RPMI8226 (cell line): Measurements from ENCODE around the gene DPH7.
"Not testable (repeated sequence)": the region's sequence is repeated elsewhere in the genome, so short reads cannot be mapped to it uniquely, and the experiment has no call there.

Source experiments
- DNase-seq: peaks from one replicate; pipeline ENCODE4 v3.0.0-alpha.2; 2015

The DPH7 gene

DNA sequence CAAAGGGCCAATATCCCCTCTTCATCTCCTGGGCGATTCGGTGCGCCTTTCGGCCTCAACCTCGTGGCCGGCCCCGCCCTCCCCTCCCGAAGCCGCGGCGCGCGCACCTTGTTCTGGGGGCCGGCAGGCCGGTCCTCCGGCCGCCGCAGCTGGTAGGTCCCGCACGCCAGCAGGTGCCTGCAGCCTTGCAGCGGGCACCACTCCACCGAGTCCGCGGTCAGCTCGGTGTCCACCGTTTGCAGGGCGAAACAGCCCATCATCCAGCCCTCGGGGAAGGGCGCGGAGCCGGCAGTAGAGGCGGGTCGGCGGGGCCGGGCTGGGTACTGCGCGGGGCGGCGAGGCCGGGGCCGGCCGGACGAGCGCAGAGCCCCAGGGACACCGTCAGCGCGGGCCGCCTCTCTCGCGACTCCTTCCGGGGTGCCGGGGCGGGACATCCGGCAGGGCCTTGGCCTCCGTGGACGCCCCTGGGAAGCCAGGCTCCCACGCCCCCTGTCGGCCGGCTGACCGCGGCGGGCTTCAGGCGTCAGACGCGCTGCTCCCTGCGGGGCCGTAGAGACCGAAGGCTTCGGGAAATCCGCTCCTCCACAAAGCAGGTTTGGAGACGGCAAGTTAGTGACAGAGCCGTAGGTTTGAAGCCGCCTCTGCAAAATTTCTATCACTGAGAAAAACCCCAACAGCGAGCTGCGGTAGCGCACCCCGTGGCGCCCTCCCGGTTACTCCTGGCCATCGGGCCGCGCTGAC, at the start of gene DPH7:
DPH7 (minus strand) TSS at position 408 of the 741 bp plus-strand sequence; CDS start at position 260, 148 bp downstream.
- peak; percentile 98 for DNase-seq

DNA sequence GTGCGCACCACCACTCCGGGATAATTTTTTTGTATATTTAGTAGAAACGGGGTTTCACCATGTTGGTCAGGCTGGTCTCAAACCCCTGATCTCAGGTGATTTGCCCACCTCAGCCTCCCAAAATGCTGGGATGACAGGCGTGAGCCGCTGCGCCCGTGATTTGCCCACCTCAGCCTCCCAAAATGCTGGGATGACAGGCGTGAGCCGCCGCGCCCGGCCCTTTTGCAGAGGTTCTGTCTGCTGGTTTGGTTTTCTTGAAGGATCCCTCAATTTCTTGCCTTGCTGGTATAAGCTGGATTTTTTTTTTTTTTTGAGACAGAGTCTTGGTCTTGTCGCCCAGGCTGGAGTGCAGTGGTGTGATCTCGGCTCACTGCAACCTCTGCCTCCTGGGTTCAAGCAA, 48.7 kb upstream of the DPH7 start:
- DNase-seq: not testable (repeated sequence)

DNA sequence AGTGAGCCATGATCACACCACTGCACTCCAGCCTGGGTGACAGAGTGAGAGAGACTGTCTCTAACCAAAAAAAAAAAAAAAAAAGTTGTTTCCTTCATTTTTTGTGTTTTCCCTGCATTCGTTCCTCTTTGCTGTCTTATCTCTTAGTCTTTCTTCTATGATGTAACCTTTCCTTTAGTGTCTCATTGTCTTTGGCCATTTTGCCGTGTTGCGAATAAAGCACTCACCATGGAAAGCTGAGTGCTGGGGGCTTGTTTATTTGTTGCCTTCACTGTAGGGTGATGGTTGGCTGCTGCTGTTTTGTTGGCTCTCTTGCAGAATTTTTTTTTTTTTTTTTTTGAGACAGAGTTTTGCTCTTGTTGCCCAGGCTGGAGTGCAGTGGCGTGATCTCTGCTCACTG, 47.7 kb upstream of the DPH7 start:
- no peak for DNase-seq

DNA sequence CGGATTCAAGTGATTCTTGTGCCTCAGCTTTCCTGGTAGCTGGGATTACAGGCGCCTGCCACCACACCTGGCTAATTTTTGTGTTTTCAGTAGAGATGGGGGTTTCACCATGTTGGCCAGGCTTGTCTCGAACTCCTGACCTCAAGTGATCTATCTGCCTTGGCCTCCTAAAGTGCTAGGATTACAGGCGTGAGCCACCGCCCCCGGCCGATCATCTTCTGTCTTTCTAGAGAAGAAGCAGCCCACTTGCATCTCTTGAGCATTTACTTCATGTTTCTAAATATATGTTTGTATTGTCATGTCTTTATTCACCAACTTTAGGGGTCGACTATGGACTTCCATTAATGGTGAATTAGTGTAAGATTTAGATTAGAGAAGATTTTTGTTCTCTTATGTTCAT, 43.5 kb upstream of the DPH7 start:
- DNase-seq: not testable (repeated sequence)

DNA sequence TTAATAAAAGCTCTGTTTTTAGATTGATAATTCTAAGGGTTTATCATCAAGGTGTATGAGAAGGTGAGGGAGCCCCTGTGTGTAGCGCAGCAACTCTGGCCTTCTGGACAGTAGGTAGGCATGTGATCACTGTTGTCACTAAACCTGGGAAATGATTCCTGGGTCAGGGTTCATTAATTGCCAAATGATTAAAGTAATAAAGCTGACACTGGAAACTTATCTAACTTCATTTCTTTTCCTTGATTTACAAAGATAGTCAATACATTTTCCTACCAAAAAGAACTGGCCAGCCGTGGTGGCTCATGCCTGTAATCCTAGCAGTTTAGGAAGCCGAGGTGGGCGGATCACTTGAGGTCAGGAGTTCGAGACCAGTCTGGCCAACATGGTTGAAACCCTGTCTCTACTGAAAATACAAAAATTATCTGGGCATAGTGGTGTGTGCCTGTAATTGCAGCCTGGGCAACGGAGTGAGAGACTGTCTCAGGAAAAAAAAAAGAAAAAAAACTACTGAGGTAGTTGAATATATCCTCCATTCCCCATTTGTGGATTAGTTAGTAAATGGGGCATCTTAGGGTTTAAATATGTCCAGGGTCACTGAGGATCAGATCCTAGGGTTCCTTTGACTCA, 42.5 kb upstream of the DPH7 start:
- DNase-seq: peak; percentile 40

DNA sequence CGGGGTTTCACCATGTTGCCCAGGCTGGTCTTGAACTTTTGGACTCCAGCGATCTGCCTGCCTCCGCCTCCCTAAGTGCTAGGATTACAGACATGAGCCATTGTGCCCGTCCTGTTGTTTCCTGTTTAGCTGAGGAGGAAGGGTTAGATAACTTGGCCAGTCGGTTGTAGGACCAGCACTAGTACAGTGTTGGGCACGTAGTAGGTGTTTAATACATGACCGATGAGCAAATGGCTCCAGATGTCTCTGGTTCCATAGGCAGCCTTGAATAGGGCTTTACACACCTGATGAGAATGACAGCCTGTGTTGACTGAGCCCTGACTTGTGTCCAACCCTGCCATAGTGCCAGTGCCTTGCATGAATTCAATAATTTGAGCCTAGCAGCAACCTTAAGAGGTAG, 41.9 kb upstream of the DPH7 start:
- no peak for DNase-seq

DNA sequence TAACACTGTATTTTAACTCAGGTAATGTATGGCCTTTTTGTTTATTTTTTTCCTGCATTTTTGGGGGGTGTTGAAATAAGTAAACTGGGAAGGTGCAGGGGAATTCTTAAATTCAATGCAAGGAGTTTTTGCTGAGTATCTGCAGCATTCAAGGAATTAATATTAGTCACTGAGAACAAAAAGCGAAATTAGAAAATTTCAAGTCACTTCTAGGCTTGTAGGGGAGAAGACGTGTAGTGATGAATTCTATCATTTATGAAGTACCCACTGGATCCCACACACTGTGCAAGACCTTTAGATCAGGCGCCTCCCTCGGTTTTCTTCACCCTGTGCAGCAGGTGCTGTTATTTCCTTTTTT, 41.3 kb upstream of the DPH7 start:
- DNase-seq: no peak

DNA sequence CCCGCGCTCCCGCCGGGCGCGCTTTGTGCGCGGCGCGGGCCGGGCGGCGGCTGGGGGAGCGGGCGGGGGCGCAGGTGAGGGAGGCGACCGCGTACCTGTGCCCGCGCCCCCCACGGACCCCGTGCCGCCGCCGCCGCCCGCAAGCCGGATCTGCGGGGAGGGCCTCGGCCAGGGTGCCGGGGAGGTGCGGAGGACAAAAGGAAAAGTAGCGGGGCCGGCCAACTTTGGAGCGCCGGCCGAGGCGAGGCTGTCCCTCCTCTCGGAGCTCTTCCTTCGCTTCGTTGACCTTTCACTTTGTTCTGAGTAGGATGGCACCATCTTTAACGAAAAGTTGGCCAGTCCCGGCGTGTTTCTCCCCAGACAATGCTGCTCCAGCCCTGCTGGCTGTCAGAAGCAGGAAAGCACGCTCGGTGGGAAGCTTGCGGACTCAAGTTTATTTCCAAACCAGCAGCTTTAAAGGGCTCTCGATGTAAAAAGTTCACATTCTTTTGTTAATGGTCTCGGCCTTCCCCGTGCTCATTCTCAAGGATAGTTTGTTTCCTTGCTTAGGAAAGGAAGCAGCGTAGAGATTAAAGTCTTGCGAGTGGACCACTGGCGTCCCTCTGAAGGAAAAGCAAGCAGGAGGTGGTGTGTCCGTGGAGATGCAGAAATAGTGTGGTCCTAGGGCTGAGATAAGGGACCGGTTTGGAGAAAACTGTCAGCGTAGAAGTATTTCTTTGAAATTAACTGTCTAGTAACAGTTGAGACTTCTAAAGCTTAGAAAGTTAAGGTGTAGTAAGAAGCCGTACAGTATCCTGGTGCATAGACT, 40.7 kb upstream of the DPH7 start:
- DNase-seq: peak; percentile 60

DNA sequence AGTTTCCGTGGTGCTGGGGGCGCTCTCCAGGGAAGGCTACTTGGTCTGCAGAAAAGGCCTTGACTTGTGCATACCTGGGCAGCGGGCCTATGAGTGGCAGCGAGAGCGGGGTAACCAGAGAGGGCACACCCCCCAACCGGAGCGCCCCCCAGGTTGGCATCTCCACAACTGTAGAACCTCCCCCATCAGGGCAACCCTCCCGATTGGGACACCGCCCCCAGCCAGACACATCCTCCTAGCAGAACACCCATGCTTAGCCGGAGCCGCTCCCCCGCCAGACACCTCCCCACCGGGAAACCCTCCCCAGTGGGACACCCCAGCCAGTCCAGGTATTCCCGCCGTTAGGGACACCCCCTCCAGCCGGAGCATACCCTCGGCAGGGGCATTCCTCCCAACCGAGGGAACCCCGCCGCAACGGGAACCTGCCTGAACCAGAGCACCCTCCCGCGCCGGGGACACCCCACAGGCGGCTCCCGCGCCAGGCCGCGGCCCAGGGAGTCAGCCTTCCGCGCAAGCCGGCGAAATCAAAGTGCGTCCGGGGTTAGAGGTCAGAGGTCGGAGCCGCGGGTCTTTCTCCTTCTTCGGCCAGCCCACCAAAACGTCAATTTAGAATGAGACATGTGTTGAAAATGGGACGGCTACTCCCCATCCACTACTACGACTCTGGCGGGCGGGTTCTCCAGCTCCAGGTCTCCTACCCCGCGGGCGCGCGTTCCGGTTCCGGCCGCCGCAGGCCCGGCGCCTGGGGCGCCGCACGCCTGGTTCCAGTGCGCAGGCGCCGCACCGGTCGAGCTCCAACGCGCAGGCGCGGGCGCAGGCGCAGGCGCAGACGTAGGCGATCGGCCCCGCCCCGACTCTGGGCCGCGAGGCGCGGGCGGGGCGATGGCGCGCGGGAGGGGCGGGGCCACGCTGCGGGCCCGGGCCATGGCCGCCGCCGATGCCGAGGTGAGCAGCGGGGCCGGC, 39.7 kb upstream of the DPH7 start, which contains the start of gene EHMT1:
EHMT1 (plus strand) TSS at position 901 of the 963 bp plus-strand sequence; CDS start at position 925, 24 bp downstream.
- peak; percentile 95 for DNase-seq

DNA sequence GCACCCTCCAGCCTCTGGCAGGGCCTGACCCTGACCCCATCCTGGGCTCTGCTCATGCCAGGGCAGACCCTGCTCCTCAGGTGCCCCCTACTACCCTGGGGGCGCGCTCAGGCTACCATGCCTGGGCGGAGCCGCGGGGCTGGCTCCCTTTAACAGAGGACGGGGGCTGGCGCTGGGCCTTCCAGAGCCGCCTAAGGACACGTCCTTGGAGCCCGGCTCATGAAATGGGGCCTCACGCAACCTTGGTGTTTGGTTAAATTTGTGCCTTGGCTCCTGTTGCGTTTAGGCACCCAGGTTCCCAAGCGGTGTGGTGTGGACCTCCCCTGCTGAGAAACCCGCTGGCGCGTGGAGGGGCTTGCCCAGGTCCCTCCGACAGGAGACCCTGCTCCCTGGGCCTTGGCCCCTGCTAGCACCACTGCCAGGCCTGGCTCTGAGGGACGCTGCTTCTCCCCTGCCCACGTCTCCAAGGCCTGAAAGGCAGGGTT, 36.7 kb upstream of the DPH7 start:
- no peak for DNase-seq

DNA sequence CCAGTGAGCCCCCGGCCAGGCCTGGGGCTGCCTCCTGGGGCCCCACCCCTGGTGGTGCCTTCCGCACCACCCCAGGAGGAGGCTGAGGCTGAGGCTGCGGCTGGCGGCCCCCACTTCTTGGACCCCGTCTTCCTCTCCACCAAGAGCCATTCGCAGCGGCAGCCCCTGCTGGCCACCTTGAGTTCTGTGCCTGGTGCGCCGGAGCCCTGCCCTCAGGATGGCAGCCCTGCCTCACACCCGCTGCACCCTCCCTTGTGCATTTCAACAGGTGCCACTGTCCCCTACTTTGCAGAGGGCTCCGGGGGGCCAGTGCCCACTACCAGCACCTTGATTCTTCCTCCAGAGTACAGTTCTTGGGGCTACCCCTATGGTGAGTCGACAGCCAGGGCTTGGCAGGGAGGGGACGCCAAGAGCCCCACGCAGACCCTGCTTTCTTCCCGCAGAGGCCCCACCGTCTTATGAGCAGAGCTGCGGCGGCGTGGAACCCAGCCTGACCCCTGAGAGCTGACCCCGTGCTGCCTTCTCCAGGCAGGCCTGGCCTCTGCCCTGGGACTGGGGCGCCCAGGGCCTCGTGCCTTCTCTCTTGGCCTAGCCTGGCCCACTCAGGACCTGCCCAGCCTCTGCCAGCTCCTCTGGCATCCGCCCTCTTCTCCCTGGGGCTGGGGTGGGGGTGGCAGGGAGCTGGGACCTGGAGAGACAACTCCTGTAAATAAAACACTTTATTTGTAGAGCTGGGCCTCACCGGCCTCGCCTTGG, 36.1 kb upstream of the DPH7 start:
- no peak for DNase-seq

DNA sequence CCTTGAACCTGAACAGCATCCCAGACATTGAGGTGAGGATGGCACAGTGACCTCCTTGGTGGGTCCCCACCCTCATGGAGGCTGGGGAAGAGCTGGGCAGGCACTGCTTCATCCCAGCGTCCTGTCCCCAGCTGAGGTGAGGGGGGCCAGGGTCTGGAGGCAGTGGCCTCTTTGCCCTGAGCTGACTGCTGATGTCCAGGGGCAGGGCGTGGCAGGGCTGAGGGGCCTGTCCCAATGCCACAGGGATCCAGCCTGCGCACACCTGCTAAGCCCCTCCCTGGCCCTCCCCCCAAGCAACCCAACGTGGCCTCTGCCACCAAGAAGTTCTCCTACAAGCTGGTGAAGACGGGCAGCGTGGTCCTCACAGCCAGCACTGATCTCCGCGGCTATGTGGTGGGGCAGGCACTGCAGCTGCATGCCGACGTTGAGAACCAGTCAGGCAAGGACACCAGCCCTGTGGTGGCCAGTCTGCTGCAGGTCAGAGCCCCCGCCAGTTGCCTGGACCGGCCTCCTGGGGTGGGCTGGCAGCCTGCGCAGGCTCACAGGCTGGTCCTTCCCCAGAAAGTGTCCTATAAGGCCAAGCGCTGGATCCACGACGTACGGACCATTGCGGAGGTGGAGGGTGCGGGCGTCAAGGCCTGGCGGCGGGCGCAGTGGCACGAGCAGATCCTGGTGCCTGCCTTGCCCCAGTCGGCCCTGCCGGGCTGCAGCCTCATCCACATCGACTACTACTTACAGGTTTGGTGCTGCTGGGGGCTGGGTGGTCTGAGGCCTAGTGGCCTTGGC, 35.2 kb upstream of the DPH7 start:
- no peak for DNase-seq

DNA sequence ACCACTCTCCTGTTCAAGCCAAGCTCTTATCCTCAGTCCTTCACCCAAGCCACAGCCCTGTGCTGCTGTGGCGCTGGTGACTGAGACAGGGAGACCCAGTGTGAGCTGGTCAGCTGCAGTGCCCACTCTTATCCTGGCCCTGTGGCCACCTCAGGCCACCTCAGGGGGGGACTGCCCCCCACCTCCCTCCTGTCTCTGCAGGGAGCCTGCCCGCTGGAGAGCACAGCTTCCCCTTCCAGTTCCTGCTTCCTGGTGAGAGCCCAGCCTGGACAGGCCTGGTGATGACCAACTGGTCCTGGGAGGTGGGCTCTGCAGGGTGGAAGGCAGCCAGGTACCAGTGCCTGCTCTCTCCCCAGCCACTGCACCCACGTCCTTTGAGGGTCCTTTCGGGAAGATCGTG, 34.5 kb upstream of the DPH7 start:
- no peak for DNase-seq

DNA sequence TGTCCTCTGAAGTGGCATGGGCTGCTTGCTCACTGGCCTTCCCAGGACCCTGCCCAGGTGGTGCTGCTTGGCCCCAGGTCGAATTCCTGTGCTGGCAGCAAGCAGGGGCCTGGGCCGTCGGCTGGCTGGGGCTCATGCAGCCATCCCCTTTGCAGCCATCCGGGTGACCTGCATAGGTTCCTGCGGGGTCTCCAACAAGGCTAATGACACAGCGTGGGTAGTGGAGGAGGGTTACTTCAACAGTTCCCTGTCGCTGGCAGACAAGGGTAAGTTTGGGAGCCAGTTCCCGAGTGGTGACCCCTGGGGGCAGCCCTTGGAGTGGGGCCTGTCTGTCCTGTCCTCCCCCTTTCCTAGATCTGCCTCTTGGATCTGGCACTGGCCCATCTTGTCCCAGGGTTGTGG, 34.0 kb upstream of the DPH7 start:
- DNase-seq: no peak

DNA sequence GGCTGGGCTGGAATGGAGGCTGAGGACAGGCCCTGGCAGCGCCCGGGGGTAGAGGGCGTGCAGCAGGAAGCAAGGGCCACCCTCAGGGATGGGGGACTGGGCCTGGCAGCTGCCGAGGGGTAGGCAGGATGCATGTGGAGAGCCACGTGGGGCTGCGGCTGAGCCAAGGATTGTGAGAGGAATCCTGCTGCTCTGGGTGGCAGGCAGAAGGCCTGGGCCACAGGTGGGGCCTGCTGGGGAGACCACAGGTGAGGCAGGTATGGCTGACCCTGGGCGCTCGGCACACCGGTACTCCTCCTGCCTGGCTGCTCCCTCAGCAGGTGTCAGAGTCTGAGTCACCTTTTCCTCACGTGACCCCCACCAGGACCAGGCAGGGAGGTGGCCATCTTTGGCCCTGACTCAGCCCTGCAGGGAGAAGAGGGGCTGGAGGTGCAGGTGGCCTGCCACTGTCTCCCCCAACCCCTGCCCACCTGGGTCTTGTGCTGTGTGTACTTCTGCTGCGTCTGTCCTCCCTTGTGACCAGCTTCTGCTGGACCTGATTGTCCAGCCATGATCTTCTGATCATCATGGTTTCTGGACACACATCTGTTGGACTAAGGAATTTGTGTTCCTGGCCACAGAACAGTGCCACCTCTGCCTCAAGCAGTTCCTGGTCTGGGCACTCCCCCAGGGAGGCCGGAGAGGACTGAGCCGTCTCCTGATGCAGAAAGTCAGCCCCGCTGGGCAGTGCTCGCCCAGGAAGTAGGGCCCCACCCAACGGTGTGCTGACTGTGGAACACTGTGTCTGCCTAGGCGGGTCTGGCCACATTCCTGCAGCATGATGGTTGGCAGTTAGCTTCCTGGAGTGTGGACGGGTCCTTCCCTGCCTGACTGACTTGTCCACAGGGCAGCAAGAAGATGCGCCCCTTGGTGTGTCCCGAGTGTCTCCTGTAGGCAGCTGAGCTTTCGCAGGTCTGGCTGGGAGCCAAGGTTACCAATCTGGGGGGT, 33.2 kb upstream of the DPH7 start:
- peak; percentile 89 for DNase-seq

DNA sequence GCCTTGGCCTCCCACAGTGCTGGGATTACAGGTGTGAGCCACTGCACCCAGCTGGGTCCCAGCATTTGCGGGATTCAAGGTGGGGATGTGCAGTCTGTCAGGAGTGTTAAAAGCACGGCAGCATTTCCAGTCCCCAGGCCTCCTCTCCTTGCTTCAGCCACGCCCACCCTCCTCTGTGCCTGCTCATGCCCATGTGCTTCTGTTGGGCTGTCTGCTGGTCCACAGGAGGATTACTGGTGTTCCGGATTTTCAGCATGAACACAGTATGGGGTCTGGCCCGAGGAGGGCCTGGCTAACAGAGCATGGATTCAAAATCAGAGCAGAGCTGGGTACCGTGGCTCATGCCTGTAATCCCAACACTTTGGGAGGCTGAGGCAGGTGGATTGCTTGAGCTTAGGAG, 32.2 kb upstream of the DPH7 start:
- DNase-seq: no peak

DNA sequence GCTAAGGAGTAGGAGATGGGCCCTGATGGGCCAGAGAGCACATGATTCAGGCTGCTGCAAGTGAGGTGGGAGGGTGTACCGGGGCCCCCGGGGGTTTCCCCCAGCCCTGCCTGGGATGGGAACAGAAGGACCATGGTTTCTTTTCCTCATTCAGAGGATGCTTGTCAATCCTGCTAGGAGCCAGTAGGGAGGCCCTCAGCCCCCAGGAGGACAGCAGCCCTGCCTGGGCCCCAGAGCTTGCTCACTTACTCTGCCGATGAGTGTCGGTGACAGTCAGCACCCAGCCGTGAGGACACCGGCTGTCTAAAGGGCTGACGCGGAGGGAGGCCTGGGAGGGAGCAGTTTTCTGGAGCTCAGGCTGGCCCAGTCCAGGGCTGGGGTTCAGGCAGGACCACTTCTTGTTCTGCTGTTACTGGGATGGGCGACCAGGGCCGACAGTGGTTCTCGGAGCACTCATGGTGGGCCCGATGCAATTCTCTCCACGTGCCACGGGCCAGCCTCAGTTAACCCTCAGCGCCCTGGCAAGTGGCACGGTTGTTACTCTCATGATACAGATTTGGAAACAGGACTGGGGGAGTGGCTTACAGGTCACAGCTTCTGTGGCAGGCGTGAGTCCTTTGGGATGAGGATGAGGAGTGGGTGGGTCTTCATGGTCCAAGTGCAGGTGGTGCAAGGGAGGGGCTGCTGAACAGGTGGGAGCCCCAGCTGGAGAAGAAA, 28.6 kb upstream of the DPH7 start:
- no peak for DNase-seq

DNA sequence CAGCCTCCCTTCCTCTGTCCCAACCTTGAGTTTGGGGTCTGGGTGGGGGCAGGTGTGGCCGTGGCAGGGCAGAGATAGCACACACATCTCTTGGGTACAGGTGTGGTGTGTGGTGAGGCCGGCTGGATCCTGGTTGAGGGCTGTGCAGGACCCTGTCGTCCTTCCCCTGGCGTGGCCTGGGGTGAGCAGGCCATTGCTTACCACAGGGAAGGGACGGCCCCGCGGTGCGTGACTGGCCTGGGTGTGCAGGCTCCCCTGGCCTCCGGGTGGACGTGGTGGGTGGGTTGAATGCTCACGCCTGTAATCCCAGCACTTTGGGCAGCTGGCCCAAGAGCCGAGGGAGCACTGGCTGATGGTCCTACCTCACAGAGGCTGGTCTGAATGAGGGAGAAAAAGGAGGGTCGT, 28.0 kb upstream of the DPH7 start:
- no peak for DNase-seq
